Testis (tissue), 2 donors: ENCODE results near the gene APBB1IP.

Experiments used
- CTCF ChIP-seq, 3 experiments: fragments of 450-650 bp in 2 of 3; fragments of 200-600 bp in 1 of 3; sonication (generic) in 1 of 3; IDR thresholded peaks; one replicate each; pipeline ENCODE4 v1.5.1; 2016 to 2019; ENCODE audit warnings: antibody characterized with exemption in 3 of 3, mild to moderate bottlenecking in 2 of 3, moderate library complexity in 1 of 3
- POLR2A ChIP-seq: fragments of 450-650 bp; IDR thresholded peaks from one replicate; pipeline ENCODE4 v1.6.1; 2017; ENCODE audit warnings: antibody characterized with exemption, mild to moderate bottlenecking, moderate library complexity

GRCh38 chr10:26489081-26489480 lies 50.9 kb downstream of the APBB1IP start:
- no peak for TF ChIP-seq CTCF (IDR thresholded peaks at IDR 0.05)
- TF ChIP-seq POLR2A: no peak
